HEK293 (cell line): Measurements from ENCODE around the gene SOX2.

Source experiments
- HOXD13 ChIP-seq: sonication (generic); formaldehyde crosslinking; IDR thresholded peaks from 2 replicates; pipeline ENCODE4 v1.8.0; 2022; ENCODE audit warnings: missing genetic modification reagents, borderline replicate concordance
- KLF16 ChIP-seq: fragments of 450-650 bp; formaldehyde crosslinking; IDR thresholded peaks from 2 replicates; pipeline ENCODE4 v1.5.1; 2017; ENCODE audit warnings: missing biosample characterization, missing genetic modification characterization
- PRDM2 ChIP-seq: fragments of 450-650 bp; formaldehyde crosslinking; IDR thresholded peaks from 2 replicates; pipeline ENCODE4 v1.5.1; 2016; ENCODE audit warnings: missing biosample characterization, missing genetic modification characterization, borderline replicate concordance
- RBAK ChIP-seq: fragments of 450-650 bp; formaldehyde crosslinking; IDR thresholded peaks from 2 replicates; pipeline ENCODE4 v1.5.1; 2016; ENCODE audit warnings: missing biosample characterization, missing genetic modification characterization
- SP3 ChIP-seq: fragments of 450-650 bp; formaldehyde crosslinking; IDR thresholded peaks from 2 replicates; pipeline ENCODE4 v1.5.1; 2016; ENCODE audit warnings: missing biosample characterization, missing genetic modification characterization
- ZBTB26 ChIP-seq: fragments of 450-650 bp; formaldehyde crosslinking; optimal IDR thresholded peaks from 2 replicates; pipeline ENCODE3; 2016; ENCODE audit warnings: missing biosample characterization, mild to moderate bottlenecking, missing genetic modification characterization
- ZBTB44 ChIP-seq: fragments of 450-650 bp; IDR thresholded peaks from 2 replicates; pipeline ENCODE4 v1.5.1; 2018; ENCODE audit warnings: missing biosample characterization, mild to moderate bottlenecking, missing genetic modification characterization
- ZNF10 ChIP-seq: fragments of 450-650 bp; formaldehyde crosslinking; IDR thresholded peaks from 2 replicates; pipeline ENCODE4 v1.5.1; 2017; ENCODE audit warnings: missing biosample characterization, missing genetic modification characterization
- ZNF133 ChIP-seq: fragments of 450-650 bp; formaldehyde crosslinking; IDR thresholded peaks from 2 replicates; pipeline ENCODE4 v1.5.1; 2016; ENCODE audit warnings: missing biosample characterization, missing genetic modification characterization
- ZNF146 ChIP-seq: fragments of 450-650 bp; formaldehyde crosslinking; IDR thresholded peaks from 2 replicates; pipeline ENCODE4 v1.5.1; 2016; ENCODE audit warnings: missing biosample characterization, missing genetic modification characterization
- ZNF18 ChIP-seq: fragments of 450-650 bp; formaldehyde crosslinking; IDR thresholded peaks from 2 replicates; pipeline ENCODE4 v1.5.1; 2016; ENCODE audit warnings: missing biosample characterization, missing genetic modification characterization
- ZNF19 ChIP-seq: fragments of 450-650 bp; formaldehyde crosslinking; IDR thresholded peaks from 2 replicates; pipeline ENCODE4; 2016; ENCODE audit warnings: missing biosample characterization, missing genetic modification characterization, low read depth
- ZNF202 ChIP-seq: fragments of 450-650 bp; formaldehyde crosslinking; IDR thresholded peaks from 2 replicates; pipeline ENCODE4 v1.5.1; 2016; ENCODE audit warnings: missing biosample characterization, missing genetic modification characterization, borderline replicate concordance
- ZNF302 ChIP-seq: fragments of 450-650 bp; formaldehyde crosslinking; IDR thresholded peaks from 2 replicates; pipeline ENCODE4 v1.5.1; 2016; ENCODE audit warnings: missing biosample characterization, missing genetic modification characterization, low read depth
- ZNF311 ChIP-seq: fragments of 450-650 bp; formaldehyde crosslinking; IDR thresholded peaks from 2 replicates; pipeline ENCODE4 v1.5.1; 2017; ENCODE audit warnings: missing biosample characterization, missing genetic modification characterization, borderline replicate concordance
- ZNF324 ChIP-seq: fragments of 450-650 bp; formaldehyde crosslinking; IDR thresholded peaks from 2 replicates; pipeline ENCODE4 v1.5.1; 2016; ENCODE audit warnings: missing biosample characterization, missing genetic modification characterization
- ZNF394 ChIP-seq: fragments of 450-650 bp; formaldehyde crosslinking; IDR thresholded peaks from 2 replicates; pipeline ENCODE4 v1.5.1; 2016; ENCODE audit warnings: missing biosample characterization, missing genetic modification characterization, mild to moderate bottlenecking, moderate library complexity, borderline replicate concordance
- ZNF48 ChIP-seq: fragments of 450-650 bp; formaldehyde crosslinking; IDR thresholded peaks from 2 replicates; pipeline ENCODE4 v1.5.1; 2016; ENCODE audit warnings: missing biosample characterization, missing genetic modification characterization
- ZNF501 ChIP-seq: fragments of 450-650 bp; formaldehyde crosslinking; IDR thresholded peaks from 2 replicates; pipeline ENCODE4 v1.5.1; 2016; ENCODE audit warnings: missing biosample characterization, missing genetic modification characterization
- ZNF558 ChIP-seq: fragments of 450-650 bp; formaldehyde crosslinking; IDR thresholded peaks from 2 replicates; pipeline ENCODE4 v1.5.1; 2016; ENCODE audit warnings: missing biosample characterization, missing genetic modification characterization
- ZNF610 ChIP-seq: fragments of 450-650 bp; formaldehyde crosslinking; IDR thresholded peaks from 2 replicates; pipeline ENCODE4 v1.5.1; 2016; ENCODE audit warnings: missing biosample characterization, missing genetic modification characterization, borderline replicate concordance
- ZNF624 ChIP-seq: fragments of 450-650 bp; formaldehyde crosslinking; IDR thresholded peaks from 2 replicates; pipeline ENCODE4 v1.5.1; 2017; ENCODE audit warnings: missing biosample characterization, missing genetic modification characterization
- ZNF654 ChIP-seq: fragments of 450-650 bp; formaldehyde crosslinking; IDR thresholded peaks from 2 replicates; pipeline ENCODE4 v1.5.1; 2016; ENCODE audit warnings: low read depth, missing biosample characterization, missing genetic modification characterization
- ZNF670 ChIP-seq: fragments of 450-650 bp; formaldehyde crosslinking; IDR thresholded peaks from 2 replicates; pipeline ENCODE4 v1.5.1; 2016; ENCODE audit warnings: missing biosample characterization, missing genetic modification characterization, low read depth
- ZNF707 ChIP-seq: fragments of 450-650 bp; formaldehyde crosslinking; IDR thresholded peaks from 2 replicates; pipeline ENCODE4 v1.5.1; 2016; ENCODE audit warnings: missing biosample characterization, missing genetic modification characterization
- TF ChIP-seq, protein P1 (sequence below): fragments of 450-650 bp; formaldehyde crosslinking; IDR thresholded peaks from 2 replicates; pipeline ENCODE4 v1.5.1; 2016; ENCODE audit warnings: missing biosample characterization, missing genetic modification characterization, borderline replicate concordance

Gene SOX2

GRCh38 chr3:181711325-181712135, at the start of gene SOX2 (continued):
- 0 out of 2 replicates have a peak, but pooled peaks have one; percentile 26 for TF ChIP-seq SP3 (tag by site-specific recombination)
- no peak for TF ChIP-seq ZNF146
- TF ChIP-seq ZNF707 = peak; percentile 57; the same call in 1 of the 2 replicates
- TF ChIP-seq ZNF18 (tag by site-specific recombination) = peak; percentile 57; the same call in 1 of the 2 replicates
- TF ChIP-seq ZNF202 = no peak
- no peak for TF ChIP-seq ZNF624 (tag by site-specific recombination)
- TF ChIP-seq ZNF610 (tag by site-specific recombination) = peak; percentile 70; the same call in 1 of the 2 replicates
- TF ChIP-seq ZNF324 (tag by site-specific recombination) = no peak
- no peak for TF ChIP-seq RBAK (tag by site-specific recombination)
- TF ChIP-seq ZNF501 (tag by site-specific recombination) = no peak
- TF ChIP-seq, protein P1, sequence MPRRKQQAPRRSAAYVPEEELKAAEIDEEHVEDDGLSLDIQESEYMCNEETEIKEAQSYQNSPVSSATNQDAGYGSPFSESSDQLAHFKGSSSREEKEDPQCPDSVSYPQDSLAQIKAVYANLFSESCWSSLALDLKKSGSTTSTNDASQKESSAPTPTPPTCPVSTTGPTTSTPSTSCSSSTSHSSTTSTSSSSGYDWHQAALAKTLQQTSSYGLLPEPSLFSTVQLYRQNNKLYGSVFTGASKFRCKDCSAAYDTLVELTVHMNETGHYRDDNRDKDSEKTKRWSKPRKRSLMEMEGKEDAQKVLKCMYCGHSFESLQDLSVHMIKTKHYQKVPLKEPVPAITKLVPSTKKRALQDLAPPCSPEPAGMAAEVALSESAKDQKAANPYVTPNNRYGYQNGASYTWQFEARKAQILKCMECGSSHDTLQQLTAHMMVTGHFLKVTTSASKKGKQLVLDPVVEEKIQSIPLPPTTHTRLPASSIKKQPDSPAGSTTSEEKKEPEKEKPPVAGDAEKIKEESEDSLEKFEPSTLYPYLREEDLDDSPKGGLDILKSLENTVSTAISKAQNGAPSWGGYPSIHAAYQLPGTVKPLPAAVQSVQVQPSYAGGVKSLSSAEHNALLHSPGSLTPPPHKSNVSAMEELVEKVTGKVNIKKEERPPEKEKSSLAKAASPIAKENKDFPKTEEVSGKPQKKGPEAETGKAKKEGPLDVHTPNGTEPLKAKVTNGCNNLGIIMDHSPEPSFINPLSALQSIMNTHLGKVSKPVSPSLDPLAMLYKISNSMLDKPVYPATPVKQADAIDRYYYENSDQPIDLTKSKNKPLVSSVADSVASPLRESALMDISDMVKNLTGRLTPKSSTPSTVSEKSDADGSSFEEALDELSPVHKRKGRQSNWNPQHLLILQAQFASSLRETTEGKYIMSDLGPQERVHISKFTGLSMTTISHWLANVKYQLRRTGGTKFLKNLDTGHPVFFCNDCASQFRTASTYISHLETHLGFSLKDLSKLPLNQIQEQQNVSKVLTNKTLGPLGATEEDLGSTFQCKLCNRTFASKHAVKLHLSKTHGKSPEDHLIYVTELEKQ (tag by site-specific recombination) = no peak; the same call in 1 of the 2 replicates
- no peak for TF ChIP-seq PRDM2 (tag by site-specific recombination)
- no peak; the same call in 1 of the 2 replicates for TF ChIP-seq KLF16 (tag by site-specific recombination)
- TF ChIP-seq ZBTB26 (tag by site-specific recombination) = no peak
- TF ChIP-seq ZNF670 (tag by site-specific recombination) = no peak
- TF ChIP-seq ZNF394 (tag by site-specific recombination) = no peak
- no peak for TF ChIP-seq ZNF133
- no peak for TF ChIP-seq ZNF10
- TF ChIP-seq ZNF558 (tag by site-specific recombination) = no peak
- TF ChIP-seq ZNF48 = no peak
- no peak for TF ChIP-seq ZNF302 (tag by site-specific recombination)
- TF ChIP-seq ZBTB44 (tag by site-specific recombination) = no peak
- TF ChIP-seq ZNF19 (tag by site-specific recombination) = no peak
- TF ChIP-seq ZNF654 = no peak
- TF ChIP-seq ZNF311 = no peak
- TF ChIP-seq HOXD13 (CRISPR knock-in tag) = no peak
